Calu3 (cell line): ENCODE measurements around the gene HP1BP3. TPM values are rescaled to one million over a fixed set of nuclear protein-coding genes. Genes with fewer than 3 reads are reported as not detected.

Experiments
- Bru-seq: library from RNA; stranded (reverse); fragments of 400-500 nt; gene quantifications from one replicate; lab custom pipeline; 2021; lab: Mats Ljungman, UMichigan
- BruChase-seq, 2 experiments: library from RNA; stranded (reverse); fragments of 400-500 nt; gene quantifications; one replicate each; lab custom pipeline; 2021; lab: Mats Ljungman, UMichigan
- BruUV-seq: library from RNA; stranded (reverse); fragments of 400-500 nt; replicated peaks from 2 replicates; lab custom pipeline; 2021; lab: Mats Ljungman, UMichigan
- CTCF ChIA-PET: fragments of 300-600 bp; sonication (Branson Sonifier 250); formaldehyde crosslinking; loops from one replicate; lab custom pipeline; 2022; ENCODE audit warnings: antibody characterized with exemption; lab: Charles Lee
- DNase-seq: peaks from one replicate; pipeline ENCODE4 v3.0.0; 2022
- H3K27ac Mint-ChIP-seq: one replicate; pipeline ENCODE4 v1.8.0; 2022; ENCODE audit warnings: mixed read lengths; ENCODE audit not compliant: unreplicated experiment
- H3K27me3 Mint-ChIP-seq: one replicate; pipeline ENCODE4 v1.8.0; 2022; ENCODE audit warnings: mixed read lengths; ENCODE audit not compliant: unreplicated experiment
- H3K36me3 Mint-ChIP-seq: one replicate; pipeline ENCODE4 v1.8.0; 2022; ENCODE audit warnings: mild to moderate bottlenecking, moderate library complexity, mixed read lengths; ENCODE audit not compliant: insufficient read depth, unreplicated experiment
- H3K4me1 Mint-ChIP-seq: one replicate; pipeline ENCODE4 v1.8.0; 2022; ENCODE audit warnings: mild to moderate bottlenecking, low read depth, mixed read lengths; ENCODE audit not compliant: unreplicated experiment
- H3K4me3 Mint-ChIP-seq: one replicate; pipeline ENCODE4 v1.8.0; 2022; ENCODE audit warnings: mild to moderate bottlenecking, low read depth, moderate library complexity, mixed read lengths; ENCODE audit not compliant: unreplicated experiment
- H3K9me3 Mint-ChIP-seq: one replicate; pipeline ENCODE4 v1.8.0; 2022; ENCODE audit warnings: low read depth, mixed read lengths; ENCODE audit not compliant: unreplicated experiment
- CTCF ChIP-seq: fragments of 200-600 bp; IDR thresholded peaks from one replicate; pipeline ENCODE4 v1.8.0; 2022; ENCODE audit warnings: antibody characterized with exemption; ENCODE audit not compliant: unreplicated experiment
- intact Hi-C: fragments of 100-400 bp; cut with micrococcal nuclease; formaldehyde crosslinking; loops from one replicate; pipeline ENCODE4 v1.10.0; 2022; ENCODE audit not compliant: unreplicated experiment
- long read RNA-seq: library from polyadenylated mRNA; stranded (forward); transcript quantifications from one replicate; pipeline ENCODE4 v2.0.0, GENCODE V29; 2022
- total RNA-seq: library from RNA; stranded (reverse); gene quantifications from 2 replicates; pipeline ENCODE4 v1.2.3, GENCODE V29; 2022

The HP1BP3 gene
- total RNA-seq (229 and 247 TPM in 2 replicates), Bru-seq, nascent RNA (percentile 94 among the genes with signal in this experiment), BruChase-seq, experiment 1, labeled RNA remaining after a 6-hour chase (percentile 97 among the genes with signal in this experiment), BruChase-seq, experiment 2, labeled RNA remaining after a 2-hour chase (percentile 97 among the genes with signal in this experiment)
- long read RNA-seq, partial matches to known transcripts = 13 of 123 reads
- long read RNA-seq, other reads (novel, unspliced or antisense) = 107 of 123 reads

GRCh38 chr1:20787029-20787839 lies at the start of gene HP1BP3:
Gene HP1BP3 (minus strand): TSS chr1:20787307. CDS start chr1:20780440, 6,867 bp downstream.
- BruUV-seq = TSS peak; percentile 72
- no peaks in the 10 kb centered on the region for H3K4me1 Mint-ChIP-seq
- H3K9me3 Mint-ChIP-seq = no peaks in the 10 kb centered on the region
- CTCF ChIA-PET = interaction anchor here (1.1 to 1.2 kb wide), 2 partner anchors 199 to 408 kb away, joined by 3 to 4 read pairs; no protein-coding TSS in a partner anchor
- H3K4me3 Mint-ChIP-seq = peak within 1 kb of the TSS; percentile 98
- no peaks in the 10 kb centered on the region for H3K27me3 Mint-ChIP-seq
- no peak for TF ChIP-seq CTCF
- intact Hi-C loops = no loop called here
- DNase-seq = peak; percentile 74
- H3K27ac Mint-ChIP-seq = peak within 1 kb of the TSS; percentile 94
- H3K36me3 Mint-ChIP-seq = peaks cover 38% of the 10 kb centered on the region

- CTCF ChIA-PET = no interaction called here
- no peak overlapping the region for H3K4me3 Mint-ChIP-seq
- BruUV-seq = no TSS peak
- H3K27me3 Mint-ChIP-seq = no peaks in the 10 kb centered on the region
- DNase-seq = no peak
- H3K36me3 Mint-ChIP-seq = no peaks in the 10 kb centered on the region
- no peaks in the 10 kb centered on the region for H3K4me1 Mint-ChIP-seq
- intact Hi-C loops = no loop called here
- H3K9me3 Mint-ChIP-seq = no peaks in the 10 kb centered on the region
- no peak for TF ChIP-seq CTCF
- no peak overlapping the region for H3K27ac Mint-ChIP-seq
Observed at GRCh38 chr1:20836230-20836629, 49.1 kb upstream of the HP1BP3 start.

GRCh38 chr1:20834780-20835179 lies 47.7 kb upstream of the HP1BP3 start:
- Mint-ChIP-seq H3K9me3 (no peaks in the 10 kb centered on the region), H3K27me3 (no peaks in the 10 kb centered on the region), H3K36me3 (no peaks in the 10 kb centered on the region), H3K4me3 (no peak overlapping the region), H3K27ac (no peak overlapping the region), H3K4me1 (no peaks in the 10 kb centered on the region)
- DNase-seq = no peak
- intact Hi-C loops = no loop called here
- BruUV-seq = no TSS peak
- CTCF ChIA-PET = no interaction called here
- TF ChIP-seq CTCF = no peak

GRCh38 chr1:20834192-20834591 lies 47.1 kb upstream of the HP1BP3 start:
- TF ChIP-seq CTCF = no peak
- intact Hi-C loops = no loop called here
- Mint-ChIP-seq H3K9me3 (no peaks in the 10 kb centered on the region), H3K4me3 (no peak overlapping the region), H3K36me3 (no peaks in the 10 kb centered on the region), H3K27ac (no peak overlapping the region), H3K27me3 (no peaks in the 10 kb centered on the region), H3K4me1 (no peaks in the 10 kb centered on the region)
- DNase-seq = no peak
- CTCF ChIA-PET = no interaction called here
- no TSS peak for BruUV-seq
